CD14-positive monocyte (primary cell): Measurements from ENCODE around the gene PRM1. TPM values are rescaled to one million over a fixed set of nuclear protein-coding genes. Genes with fewer than 3 reads are reported as not detected.

ENCODE experiments used
- DNase-seq, 3 donors: peaks; one replicate each; pipeline ENCODE4 v3.0.0-alpha.2; 2011 to 2022
- H2AFZ ChIP-seq: 2 replicates; pipeline ENCODE4 v1.6.0; 2012; ENCODE audit warnings: mild to moderate bottlenecking, low read depth, low read length, inconsistent platforms; ENCODE audit not compliant: insufficient read depth, poor library complexity, severe bottlenecking
- H3K27ac ChIP-seq, 2 donors: 1 replicate in 1 of 2; 2 replicates in 1 of 2; pipeline ENCODE4 v1.5.1; 2012 to 2013; ENCODE audit warnings: low read length in 2 of 2, control low read depth in 1 of 2, inconsistent platforms in 1 of 2, low read depth in 1 of 2, mild to moderate bottlenecking in 1 of 2
- H3K27me3 ChIP-seq, 2 donors: one replicate each; pipeline versions ENCODE4 v1.6.0 to v1.6.1; 2011 to 2013; ENCODE audit warnings: low read length in 2 of 2; ENCODE audit not compliant: control insufficient read depth in 2 of 2, insufficient read depth in 2 of 2
- H3K36me3 ChIP-seq, 2 donors: replicated peaks in 1 of 2; 1 replicate in 1 of 2; 2 replicates in 1 of 2; pipeline versions ENCODE4 v1.5.1 to v1.6.1; 2012 to 2013; ENCODE audit warnings: low read length in 2 of 2, control low read depth in 1 of 2, inconsistent platforms in 1 of 2, mild to moderate bottlenecking in 1 of 2; ENCODE audit not compliant: insufficient read depth in 2 of 2, control insufficient read depth in 1 of 2
- H3K4me1 ChIP-seq, 2 donors: 1 replicate in 1 of 2; 2 replicates in 1 of 2; pipeline versions ENCODE4 v1.5.1 to v1.6.1; 2012 to 2013; ENCODE audit warnings: low read length in 2 of 2, control low read depth in 1 of 2, inconsistent platforms in 1 of 2, mild to moderate bottlenecking in 1 of 2, moderate library complexity in 1 of 2; ENCODE audit not compliant: insufficient read depth in 2 of 2, control insufficient read depth in 1 of 2
- H3K4me2 ChIP-seq: replicated peaks from 2 replicates; pipeline ENCODE3; 2012; ENCODE audit warnings: low read length, moderate library complexity, mild to moderate bottlenecking; ENCODE audit not compliant: poor library complexity, severe bottlenecking; ENCODE audit errors: extremely low read depth
- H3K4me3 ChIP-seq, 3 experiments: fragments of 200-600 bp in 1 of 3; sonication (generic) in 1 of 3; replicated peaks in 1 of 3; 1 replicate in 2 of 3; 2 replicates in 1 of 3; pipeline ENCODE4 v1.5.1; 2011 to 2013; ENCODE audit warnings: low read length in 3 of 3, mild to moderate bottlenecking in 3 of 3, control low read depth in 2 of 3, low read depth in 2 of 3, inconsistent platforms in 1 of 3, moderate library complexity in 1 of 3
- H3K79me2 ChIP-seq: 2 replicates; pipeline ENCODE4 v1.6.0; 2012; ENCODE audit warnings: mild to moderate bottlenecking, control low read depth, inconsistent platforms, low read length, moderate library complexity; ENCODE audit not compliant: insufficient read depth
- H3K9ac ChIP-seq: 2 replicates; pipeline ENCODE4 v1.6.0; 2017; ENCODE audit warnings: low read length, mild to moderate bottlenecking; ENCODE audit not compliant: insufficient read depth, poor library complexity, severe bottlenecking
- H3K9me3 ChIP-seq, 2 donors: replicated peaks in 1 of 2; 1 replicate in 1 of 2; 2 replicates in 1 of 2; pipeline versions ENCODE4 v1.5.1 to v1.6.1; 2012 to 2013; ENCODE audit warnings: low read length in 2 of 2, control low read depth in 1 of 2; ENCODE audit not compliant: control insufficient read depth in 1 of 2, insufficient read depth in 1 of 2
- H4K20me1 ChIP-seq: 2 replicates; pipeline ENCODE4 v1.6.0; 2012; ENCODE audit warnings: mild to moderate bottlenecking, low read length, control low read depth, moderate library complexity; ENCODE audit not compliant: insufficient read depth
- H3K27ac Mint-ChIP-seq, 7 donors: one replicate each; pipeline ENCODE4 v1.8.0; 2020; ENCODE audit warnings: mild to moderate bottlenecking in 7 of 7, mixed read lengths in 7 of 7, moderate library complexity in 6 of 7, inconsistent platforms in 2 of 7
- H3K27me3 Mint-ChIP-seq, 3 donors: one replicate each; pipeline ENCODE4 v1.8.0; 2021 to 2022; ENCODE audit warnings: low read depth in 3 of 3, mild to moderate bottlenecking in 3 of 3, mixed read lengths in 3 of 3, moderate library complexity in 3 of 3, inconsistent platforms in 1 of 3
- H3K36me3 Mint-ChIP-seq, 2 donors: one replicate each; pipeline ENCODE4 v1.8.0; 2020; ENCODE audit warnings: mixed read lengths in 2 of 2, inconsistent platforms in 1 of 2, mild to moderate bottlenecking in 1 of 2
- H3K4me1 Mint-ChIP-seq: one replicate; pipeline ENCODE4 v1.8.0; 2020; ENCODE audit warnings: mild to moderate bottlenecking, mixed read lengths
- H3K4me3 Mint-ChIP-seq, 2 donors: one replicate each; pipeline ENCODE4 v1.8.0; 2020; ENCODE audit warnings: mild to moderate bottlenecking in 2 of 2, mixed read lengths in 2 of 2, moderate library complexity in 1 of 2
- H3K9me3 Mint-ChIP-seq, 7 donors: one replicate each; pipeline ENCODE4 v1.8.0; 2020 to 2022; ENCODE audit warnings: mixed read lengths in 7 of 7, mild to moderate bottlenecking in 6 of 7, moderate library complexity in 6 of 7, inconsistent platforms in 2 of 7
- CTCF ChIP-seq: fragments of 200-600 bp; IDR thresholded peaks from one replicate; pipeline ENCODE4 v1.8.0; 2022; ENCODE audit warnings: antibody characterized with exemption, mild to moderate bottlenecking
- WGBS: methylation state at CpG from one replicate; pipeline ENCODE4 v1.1.5; 2013; ENCODE audit warnings: missing lambda C conversion rate; ENCODE audit not compliant: insufficient coverage; 5-methylcytosine and 5-hydroxymethylcytosine counted together
- intact Hi-C, 2 donors: fragments of 100-400 bp; cut with micrococcal nuclease; formaldehyde crosslinking; loops; one replicate each; pipeline versions ENCODE4 v1.15.0 to v1.15.1; 2023
- polyA plus RNA-seq, 3 donors: library from polyadenylated mRNA; depleted of rRNA in 1 of 3; unstranded in 2 of 3; stranded (reverse) in 1 of 3; fragments of 300-500 nt in 2 of 3; fragments of >200 nt in 1 of 3; fragmentation: Illumina TruSeq in 2 of 3; gene quantifications; 1 replicate in 2 of 3; 2 replicates in 1 of 3; pipeline ENCODE4 v1.2.3, GENCODE V29; 2012 to 2021

The PRM1 gene
- polyA plus RNA-seq, 3 donors: not detected

- Histone ChIP-seq H3K27me3 (peaks cover 0 to 5% of the 10 kb centered on the region in 2 donors), H3K9ac (no peak overlapping the region), H3K79me2 (no peaks in the 10 kb centered on the region), H3K36me3 (no peaks in the 10 kb centered on the region), H2AFZ (no peak overlapping the region), H3K4me3 (peak overlapping the region in 1 of 3 experiments; percentile 41), H3K9me3 (no peaks in the 10 kb centered on the region), H3K4me1 (peaks cover 76 to 81% of the 10 kb centered on the region in 2 donors), H3K27ac (peak overlapping the region in 1 of 2 donors; percentile 72), H4K20me1 (no peaks in the 10 kb centered on the region), H3K4me2 (no peak overlapping the region)
- H3K36me3 Mint-ChIP-seq: peaks cover 0 to 7% of the 10 kb centered on the region in 2 donors
- 94% methylated on average over 6 of the region's 9 CpGs for WGBS
- no peak for DNase-seq
- H3K4me1 Mint-ChIP-seq: peaks cover 78% of the 10 kb centered on the region
- peaks cover 0 to 2% (median 0%) of the 10 kb centered on the region in 7 donors for H3K9me3 Mint-ChIP-seq
- H3K27me3 Mint-ChIP-seq: peaks cover 15 to 25% (median 16%) of the 10 kb centered on the region in 3 donors
- intact Hi-C loops: loop anchor here (5.0 kb wide), 3 partner anchors 37 to 52 kb away; partner anchors contain the start of gene RMI2 (in 1 of the 2)
- H3K27ac Mint-ChIP-seq: peak overlapping the region; percentile 37 to 92 (median 66)
- H3K4me3 Mint-ChIP-seq: peak overlapping the region in 1 of 2 donors; percentile 63
- no peak for TF ChIP-seq CTCF
Observed at GRCh38 chr16:11309895-11310633, 28.9 kb upstream of the PRM1 start.

- Mint-ChIP-seq H3K9me3 (peaks cover 0 to 2% (median 0%) of the 10 kb centered on the region in 7 donors), H3K4me3 (peak overlapping the region in 1 of 2 donors; percentile 42), H3K27me3 (peaks cover 4 to 16% (median 12%) of the 10 kb centered on the region in 3 donors), H3K27ac (peak overlapping the region in 2 of 7 donors; percentile 68 to 76), H3K4me1 (peaks cover 79% of the 10 kb centered on the region), H3K36me3 (peaks cover 0 to 4% of the 10 kb centered on the region in 2 donors)
- H3K4me3 ChIP-seq: no peak overlapping the region
- H3K9ac ChIP-seq: no peak overlapping the region
- intact Hi-C loops: no loop called here
- WGBS: 52% methylated on average over 13 of the region's 15 CpGs
- H3K9me3 ChIP-seq: no peaks in the 10 kb centered on the region
- no peaks in the 10 kb centered on the region for H4K20me1 ChIP-seq
- DNase-seq: no peak
- no peak overlapping the region for H3K4me2 ChIP-seq
- H3K27ac ChIP-seq: no peak overlapping the region
- no peaks in the 10 kb centered on the region for H3K79me2 ChIP-seq
- no peaks in the 10 kb centered on the region for H3K36me3 ChIP-seq
- peaks cover 80 to 85% of the 10 kb centered on the region in 2 donors for H3K4me1 ChIP-seq
- TF ChIP-seq CTCF: no peak
- H2AFZ ChIP-seq: peak overlapping the region; percentile 8
- no peaks in the 10 kb centered on the region for H3K27me3 ChIP-seq
Observed at GRCh38 chr16:11308493-11309283, 27.6 kb upstream of the PRM1 start.
